Peyer's patch (tissue), 4 donors: ENCODE measurements around the gene TTBK2.

ENCODE experiments used
- POLR2A ChIP-seq, 2 donors: fragments of 450-650 bp; IDR thresholded peaks; one replicate each; pipeline ENCODE4 v1.5.1; 2017; ENCODE audit warnings: antibody characterized with exemption in 2 of 2, mild to moderate bottlenecking in 2 of 2, moderate library complexity in 2 of 2
- TF ChIP-seq, protein P1 (sequence below), 6 experiments: fragments of 450-650 bp in 4 of 6; fragments of 200-600 bp in 2 of 6; sonication (generic) in 1 of 6; IDR thresholded peaks; one replicate each; pipeline ENCODE4 v1.5.1; 2017 to 2019; ENCODE audit warnings: antibody characterized with exemption in 6 of 6, mild to moderate bottlenecking in 3 of 6, moderate library complexity in 1 of 6

GRCh38 chr15:42964476-42964875 is 43.9 kb upstream of the TTBK2 start:
- no peak for TF ChIP-seq POLR2A (IDR thresholded peaks at IDR 0.05)
- TF ChIP-seq, protein P1, sequence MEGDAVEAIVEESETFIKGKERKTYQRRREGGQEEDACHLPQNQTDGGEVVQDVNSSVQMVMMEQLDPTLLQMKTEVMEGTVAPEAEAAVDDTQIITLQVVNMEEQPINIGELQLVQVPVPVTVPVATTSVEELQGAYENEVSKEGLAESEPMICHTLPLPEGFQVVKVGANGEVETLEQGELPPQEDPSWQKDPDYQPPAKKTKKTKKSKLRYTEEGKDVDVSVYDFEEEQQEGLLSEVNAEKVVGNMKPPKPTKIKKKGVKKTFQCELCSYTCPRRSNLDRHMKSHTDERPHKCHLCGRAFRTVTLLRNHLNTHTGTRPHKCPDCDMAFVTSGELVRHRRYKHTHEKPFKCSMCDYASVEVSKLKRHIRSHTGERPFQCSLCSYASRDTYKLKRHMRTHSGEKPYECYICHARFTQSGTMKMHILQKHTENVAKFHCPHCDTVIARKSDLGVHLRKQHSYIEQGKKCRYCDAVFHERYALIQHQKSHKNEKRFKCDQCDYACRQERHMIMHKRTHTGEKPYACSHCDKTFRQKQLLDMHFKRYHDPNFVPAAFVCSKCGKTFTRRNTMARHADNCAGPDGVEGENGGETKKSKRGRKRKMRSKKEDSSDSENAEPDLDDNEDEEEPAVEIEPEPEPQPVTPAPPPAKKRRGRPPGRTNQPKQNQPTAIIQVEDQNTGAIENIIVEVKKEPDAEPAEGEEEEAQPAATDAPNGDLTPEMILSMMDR (IDR thresholded peaks at IDR 0.05): no peak
